Stimulated activated CD8-positive, alpha-beta memory T cell treated with anti-CD3 and anti-CD28 coated beads, Interleukin-2, amount 100 ng/mL, for 48 hours (primary cell): Measurements from ENCODE around the gene ZNF362.

Source experiments
- DNase-seq, 2 donors: peaks; one replicate each; pipeline ENCODE4 v3.0.0-alpha.2; 2020; ENCODE audit warnings: low read depth in 2 of 2

ZNF362 gene

GRCh38 chr1:33343539-33343938 lies 87.2 kb downstream of the ZNF362 start:
- DNase-seq, result no peak

DNA sequence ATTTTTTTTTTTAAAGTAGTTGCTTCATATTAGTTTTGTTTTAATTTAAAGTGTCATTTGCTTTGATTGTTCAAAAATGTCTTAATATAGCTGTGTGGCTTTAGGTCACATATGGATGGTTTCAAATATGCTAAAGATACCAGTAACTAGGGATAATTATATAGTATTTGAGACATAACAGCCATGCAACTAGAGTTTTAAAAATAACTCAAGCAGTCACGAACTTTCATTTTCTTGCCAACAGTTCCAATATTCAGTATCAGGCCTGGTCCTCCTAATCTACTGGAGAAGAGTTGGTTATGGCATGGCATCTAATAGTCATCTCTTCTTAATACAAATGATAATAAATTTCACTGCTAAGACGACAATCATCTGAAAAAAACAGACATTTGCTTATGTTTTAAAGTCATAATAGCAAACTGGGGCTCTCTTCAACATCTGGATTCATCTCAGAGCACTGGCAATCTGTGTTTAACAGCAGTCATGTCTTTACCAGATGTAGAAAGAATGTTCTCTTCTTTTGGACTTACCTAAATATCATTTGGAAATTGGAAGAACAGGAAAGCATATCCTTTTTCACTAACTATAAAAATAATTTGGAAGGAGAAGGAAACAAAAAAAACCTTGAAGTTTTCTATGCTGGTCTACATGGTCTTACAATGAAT lies 88.7 kb downstream of the ZNF362 start:
- no peak for DNase-seq

- DNase-seq, result no peak
Measured at GRCh38 chr1:33346533-33346926, 90.2 kb downstream of the ZNF362 start.

GRCh38 chr1:33346927-33347649 lies 90.8 kb downstream of the ZNF362 start:
- DNase-seq, result no peak

GRCh38 chr1:33347650-33347992 lies 91.3 kb downstream of the ZNF362 start:
- DNase-seq, result no peak

- no peak for DNase-seq
Measured at GRCh38 chr1:33348194-33348593, 91.9 kb downstream of the ZNF362 start.

GRCh38 chr1:33348676-33349080 lies 92.4 kb downstream of the ZNF362 start:
- DNase-seq, result peak; percentile 7 to 14

DNA sequence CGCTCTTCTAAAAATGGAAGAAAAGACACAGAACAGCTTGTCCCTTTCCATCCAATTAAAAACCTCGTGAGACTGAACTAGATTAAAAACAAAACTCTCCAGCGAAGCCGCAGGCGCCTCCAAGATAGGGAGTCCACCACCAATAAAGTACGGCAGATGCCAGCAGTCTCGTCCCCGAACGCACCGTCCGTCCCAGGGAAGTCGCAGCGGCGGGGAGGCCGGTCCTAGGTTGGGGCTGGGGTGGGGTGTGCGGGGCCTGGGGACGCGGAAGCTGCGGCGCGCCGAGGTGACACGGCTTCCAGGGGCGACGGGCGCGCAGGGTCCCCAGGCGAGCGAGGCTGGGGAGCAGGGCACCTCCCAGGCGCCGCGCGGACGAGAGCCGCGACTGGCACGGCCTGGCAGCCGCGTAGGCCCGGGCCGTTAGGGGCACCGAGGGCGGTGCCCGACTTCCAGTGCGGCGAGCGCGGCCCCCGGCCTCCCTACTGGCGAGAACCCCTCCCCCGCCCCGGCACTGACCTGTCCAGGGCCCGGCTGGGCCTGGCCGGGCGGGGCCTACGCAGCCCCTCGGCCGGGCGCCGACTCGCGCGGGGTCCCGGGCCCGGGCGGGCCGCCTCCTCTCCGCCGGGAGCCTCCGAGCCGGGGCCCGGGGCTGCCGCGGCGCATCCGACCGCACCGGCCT lies 92.9 kb downstream of the ZNF362 start:
- DNase-seq, result peak; percentile 28 to 40

- peak; percentile 64 to 67 for DNase-seq
Measured at GRCh38 chr1:33349778-33350610, 93.7 kb downstream of the ZNF362 start.
